Mucosa of stomach (tissue), 1 donor: ENCODE measurements around the gene GAPT.

ENCODE experiments used
- H3K27me3 ChIP-seq: one replicate; pipeline ENCODE4 v1.7.0; 2013; ENCODE audit warnings: mild to moderate bottlenecking, low read length; ENCODE audit not compliant: control insufficient read depth, insufficient read depth
- H3K36me3 ChIP-seq: one replicate; pipeline ENCODE4 v1.7.0; 2013; ENCODE audit warnings: low read length; ENCODE audit not compliant: control insufficient read depth, insufficient read depth
- H3K4me1 ChIP-seq: one replicate; pipeline ENCODE4 v1.7.0; 2013; ENCODE audit warnings: mild to moderate bottlenecking, low read length; ENCODE audit not compliant: control insufficient read depth, insufficient read depth
- H3K4me3 ChIP-seq: one replicate; pipeline ENCODE4 v1.7.0; 2013; ENCODE audit warnings: low read length
- H3K9ac ChIP-seq: one replicate; pipeline ENCODE4 v1.7.0; 2013; ENCODE audit warnings: mild to moderate bottlenecking, low read length, moderate library complexity
- H3K9me3 ChIP-seq: one replicate; pipeline ENCODE4 v1.7.0; 2013; ENCODE audit warnings: mild to moderate bottlenecking, low read length, moderate library complexity; ENCODE audit not compliant: control insufficient read depth
- donor health status: Pancreatic carcinoma.

GAPT gene

GRCh38 chr5:58497386-58497785, 6.2 kb downstream of the GAPT start:
- no peak overlapping the region for H3K9ac ChIP-seq
- H3K4me1 ChIP-seq, result no peaks in the 10 kb centered on the region

GRCh38 chr5:58497921-58498320, 6.7 kb downstream of the GAPT start:
- Histone ChIP-seq H3K36me3 (no peaks in the 10 kb centered on the region), H3K27me3 (no peaks in the 10 kb centered on the region)

More at GRCh38 chr5:58497386-58497785, 6.2 kb downstream of the GAPT start:
- Histone ChIP-seq H3K4me3 (no peak overlapping the region), H3K9me3 (no peaks in the 10 kb centered on the region), H3K36me3 (no peaks in the 10 kb centered on the region), H3K27me3 (no peaks in the 10 kb centered on the region)

GRCh38 chr5:58498340-58498942, 7.2 kb downstream of the GAPT start:
- Histone ChIP-seq H3K9ac (no peak overlapping the region), H3K4me1 (no peaks in the 10 kb centered on the region), H3K9me3 (no peaks in the 10 kb centered on the region), H3K27me3 (no peaks in the 10 kb centered on the region), H3K4me3 (no peak overlapping the region), H3K36me3 (no peaks in the 10 kb centered on the region)

More at GRCh38 chr5:58497921-58498320, 6.7 kb downstream of the GAPT start:
- H3K4me1 ChIP-seq, result no peaks in the 10 kb centered on the region
- no peaks in the 10 kb centered on the region for H3K9me3 ChIP-seq
- H3K9ac ChIP-seq, result no peak overlapping the region
- no peak overlapping the region for H3K4me3 ChIP-seq

GRCh38 chr5:58499231-58499630, 8.0 kb downstream of the GAPT start:
- H3K36me3 ChIP-seq, result no peaks in the 10 kb centered on the region
- no peak overlapping the region for H3K4me3 ChIP-seq
- no peaks in the 10 kb centered on the region for H3K27me3 ChIP-seq
- no peaks in the 10 kb centered on the region for H3K9me3 ChIP-seq
- no peak overlapping the region for H3K9ac ChIP-seq
- H3K4me1 ChIP-seq, result no peaks in the 10 kb centered on the region

- Histone ChIP-seq H3K4me1 (no peaks in the 10 kb centered on the region), H3K9ac (no peak overlapping the region), H3K4me3 (no peak overlapping the region), H3K36me3 (no peaks in the 10 kb centered on the region), H3K27me3 (no peaks in the 10 kb centered on the region), H3K9me3 (no peaks in the 10 kb centered on the region)
These were observed 8.7 kb downstream of the GAPT start for GRCh38 chr5:58499941-58500340.

GRCh38 chr5:58501778-58502417, 10.7 kb downstream of the GAPT start:
- no peak overlapping the region for H3K4me3 ChIP-seq
- H3K27me3 ChIP-seq, result no peaks in the 10 kb centered on the region

GRCh38 chr5:58503390-58504046, 12.3 kb downstream of the GAPT start:
- H3K4me1 ChIP-seq, result no peaks in the 10 kb centered on the region
- H3K4me3 ChIP-seq, result no peak overlapping the region

More at GRCh38 chr5:58501778-58502417, 10.7 kb downstream of the GAPT start:
- no peaks in the 10 kb centered on the region for H3K4me1 ChIP-seq
- no peaks in the 10 kb centered on the region for H3K9me3 ChIP-seq
- H3K36me3 ChIP-seq, result no peaks in the 10 kb centered on the region
- H3K9ac ChIP-seq, result no peak overlapping the region

GRCh38 chr5:58504766-58505165, 13.5 kb downstream of the GAPT start:
- no peak overlapping the region for H3K4me3 ChIP-seq
- no peaks in the 10 kb centered on the region for H3K36me3 ChIP-seq
- H3K9ac ChIP-seq, result no peak overlapping the region
- no peaks in the 10 kb centered on the region for H3K9me3 ChIP-seq
- no peaks in the 10 kb centered on the region for H3K4me1 ChIP-seq
- H3K27me3 ChIP-seq, result no peaks in the 10 kb centered on the region

More at GRCh38 chr5:58503390-58504046, 12.3 kb downstream of the GAPT start:
- H3K36me3 ChIP-seq, result no peaks in the 10 kb centered on the region
- no peak overlapping the region for H3K9ac ChIP-seq
- no peaks in the 10 kb centered on the region for H3K9me3 ChIP-seq
- no peaks in the 10 kb centered on the region for H3K27me3 ChIP-seq

- Histone ChIP-seq H3K4me1 (no peaks in the 10 kb centered on the region), H3K27me3 (no peaks in the 10 kb centered on the region), H3K9ac (no peak overlapping the region), H3K36me3 (no peaks in the 10 kb centered on the region), H3K4me3 (no peak overlapping the region), H3K9me3 (no peaks in the 10 kb centered on the region)
These were observed 14.3 kb downstream of the GAPT start for GRCh38 chr5:58505502-58505901.

GRCh38 chr5:58505971-58506640, 14.9 kb downstream of the GAPT start:
- no peaks in the 10 kb centered on the region for H3K27me3 ChIP-seq
- H3K4me3 ChIP-seq, result no peak overlapping the region
- no peaks in the 10 kb centered on the region for H3K4me1 ChIP-seq
- H3K9me3 ChIP-seq, result no peaks in the 10 kb centered on the region
- H3K36me3 ChIP-seq, result no peaks in the 10 kb centered on the region
- no peak overlapping the region for H3K9ac ChIP-seq

- Histone ChIP-seq H3K36me3 (no peaks in the 10 kb centered on the region), H3K27me3 (no peaks in the 10 kb centered on the region), H3K9me3 (no peaks in the 10 kb centered on the region), H3K4me3 (no peak overlapping the region), H3K4me1 (no peaks in the 10 kb centered on the region), H3K9ac (no peak overlapping the region)
These were observed 16.5 kb downstream of the GAPT start for GRCh38 chr5:58507715-58508114.

- Histone ChIP-seq H3K4me3 (no peak overlapping the region), H3K9me3 (no peaks in the 10 kb centered on the region)
These were observed 26.0 kb downstream of the GAPT start for GRCh38 chr5:58517198-58517597.

More at GRCh38 chr5:58517198-58517597, 26.0 kb downstream of the GAPT start:
- Histone ChIP-seq H3K36me3 (no peaks in the 10 kb centered on the region), H3K4me1 (no peaks in the 10 kb centered on the region), H3K9ac (no peak overlapping the region), H3K27me3 (no peaks in the 10 kb centered on the region)
